Measurements from ENCODE around the gene ELMO1. TPM values are rescaled to one million over a fixed set of nuclear protein-coding genes. Genes with fewer than 3 reads are reported as not detected.

ELMO1 gene
- total RNA-seq, 1 experiment from 2014 or later = 7.8 TPM

GRCh38 chr7:37105762-37106161, 342.9 kb downstream of the ELMO1 start:
- no peak for TF ChIP-seq CTCF (conservative IDR thresholded peaks at IDR 0.05)
- no peak overlapping the region for H3K27ac ChIP-seq (ENCODE audit: insufficient read length, low read depth, low read length)
- H3K4me1 Mint-ChIP-seq = peaks cover 5 to 19% of the 10 kb centered on the region in 2 experiments; a peak in 3 of 4 replicates
- no peaks in the 10 kb centered on the region for H3K79me2 ChIP-seq (ENCODE audit: insufficient read depth, low read length)
- no peak overlapping the region for H3K4ac ChIP-seq (ENCODE audit: low read depth, low read length)
- no peaks in the 10 kb centered on the region for H4K20me1 ChIP-seq (ENCODE audit: control insufficient read depth, insufficient read depth, insufficient read length)
- H4K91ac ChIP-seq (ENCODE audit: insufficient read length, low read depth, low read length) = no peak overlapping the region
- H3K23me2 ChIP-seq (ENCODE audit: insufficient read length, low read depth, low read length, poor library complexity, severe bottlenecking) = no peaks in the 10 kb centered on the region
- H2BK120ac ChIP-seq (ENCODE audit: low read depth, low read length, poor library complexity, severe bottlenecking) = no peak overlapping the region
- H2AFZ ChIP-seq (ENCODE audit: low read length) = no peak overlapping the region
- no peaks in the 10 kb centered on the region for H3K27me3 Mint-ChIP-seq (ENCODE audit: low read depth)
- H3K9ac ChIP-seq (ENCODE audit: extremely low read depth, insufficient read length, low read length) = no peak overlapping the region
- no peak overlapping the region; a peak in 1 of 7 replicates for H3K27ac Mint-ChIP-seq
- no peak overlapping the region for H2BK20ac ChIP-seq (ENCODE audit: low read depth, low read length, poor library complexity, severe bottlenecking)
- H3K9me3 Mint-ChIP-seq = no peaks in the 10 kb centered on the region
- no peak overlapping the region for H3K18ac ChIP-seq (ENCODE audit: insufficient read length, low read depth, low read length)
- WGBS (ENCODE audit: extremely low coverage, insufficient read length, low lambda C conversion rate) = no CpG with 5 or more reads among the region's 4 CpGs
- H3K56ac ChIP-seq (ENCODE audit: insufficient read length, low read depth, low read length) = no peak overlapping the region
- no peak overlapping the region for H3K23ac ChIP-seq (ENCODE audit: insufficient read length, low read depth, low read length)
- H2BK12ac ChIP-seq (ENCODE audit: insufficient read length, low read depth, low read length) = no peak overlapping the region
- no peaks in the 10 kb centered on the region for H3K27me3 ChIP-seq (ENCODE audit: insufficient read depth, low read length)
- no peaks in the 10 kb centered on the region for H3K36me3 Mint-ChIP-seq (ENCODE audit: insufficient read depth in 1 of 3, low read depth in 3 of 3)
- H3T11ph ChIP-seq (ENCODE audit: low read length) = no peak overlapping the region
- H3K79me1 ChIP-seq (ENCODE audit: insufficient read depth, low read depth, low read length, poor library complexity, severe bottlenecking) = no peaks in the 10 kb centered on the region
- H3K4me3 Mint-ChIP-seq = no peak overlapping the region
- no peak overlapping the region for H3K4me2 ChIP-seq (ENCODE audit: insufficient read depth, insufficient read length, low read length)
- H4K5ac ChIP-seq (ENCODE audit: insufficient read length, low read depth, low read length) = no peak overlapping the region
- H4K8ac ChIP-seq (replicated peaks; ENCODE audit: insufficient read length, low read depth, low read length) = no peak overlapping the region
- peaks cover 2% of the 10 kb centered on the region; the same call in 1 of the 2 replicates for H3K4me1 ChIP-seq (ENCODE audit: insufficient read depth, low read length)
- no peak overlapping the region for H2AK5ac ChIP-seq (ENCODE audit: insufficient read length, low read length)
- no peak overlapping the region for H3K14ac ChIP-seq (ENCODE audit: insufficient read depth, low read length)
- DNase-seq = no peak
- no peak overlapping the region for H2BK15ac ChIP-seq (ENCODE audit: low read depth, low read length)
- no peak overlapping the region for H2BK5ac ChIP-seq (ENCODE audit: insufficient read length, low read length)
- H3K9me3 ChIP-seq (ENCODE audit: control insufficient read depth, low read depth, low read length) = no peaks in the 10 kb centered on the region
